ENCODE results near the gene MEPE. TPM values are rescaled to one million over a fixed set of nuclear protein-coding genes. Genes with fewer than 3 reads are reported as not detected.

MEPE gene
- total RNA-seq, 1 experiment from 2014 or later: not detected

GRCh38 chr4:87811977-87812376 is 20.8 kb upstream of the MEPE start:
- H3K36me3 ChIP-seq (ENCODE audit: control insufficient read depth, insufficient read depth, low read length): no peaks in the 10 kb centered on the region
- H3K27ac ChIP-seq (ENCODE audit: low read length): no peak overlapping the region
- no peak for ATAC-seq
- no TSS peak for BruUV-seq (replicated peaks)
- no peaks in the 10 kb centered on the region for H3K4me1 ChIP-seq (ENCODE audit: control insufficient read depth, insufficient read depth, low read length)
- H3K27me3 ChIP-seq (ENCODE audit: control insufficient read depth, insufficient read depth, low read length): no peaks in the 10 kb centered on the region; the same call in 1 of the 2 replicates
- intact Hi-C loops (cut with micrococcal nuclease; ENCODE audit: unreplicated experiment): no loop called here
- ChIA-PET CTCF (no interaction called here), POLR2A (no interaction called here)
- no peak overlapping the region for H3K4me3 ChIP-seq (ENCODE audit: low read depth in 2 of 2, low read length in 2 of 2)
- H3K9me3 ChIP-seq (ENCODE audit: control insufficient read depth, insufficient read depth, low read depth, low read length): no peaks in the 10 kb centered on the region
- no peak for DNase-seq (ENCODE audit: low read depth, low spot score)
- TF ChIP-seq REST (IDR thresholded peaks at IDR 0.05; ENCODE audit: insufficient read depth in 1 of 2, low read depth in 2 of 2, low read length in 1 of 2) (no peak), SIN3A (IDR thresholded peaks at IDR 0.05; ENCODE audit: borderline replicate concordance, insufficient read depth, low read depth, low read length) (no peak), POLR2AphosphoS5 (IDR thresholded peaks at IDR 0.05; ENCODE audit: low read depth, low read length) (no peak), TCF7L2 (IDR thresholded peaks at IDR 0.05; ENCODE audit: low read depth, low read length) (no peak), CTCF (IDR thresholded peaks at IDR 0.05) (no peak)
- in situ Hi-C loops (cut with HindIII; ENCODE audit: low pct_unique_long_range_greater_than_20kb, low sequenced_read_pairs): no loop called here

GRCh38 chr4:87819281-87819919 is 13.4 kb upstream of the MEPE start:
- intact Hi-C loops (cut with micrococcal nuclease; ENCODE audit: unreplicated experiment): no loop called here
- BruUV-seq (replicated peaks): no TSS peak
- TF ChIP-seq SIN3A (IDR thresholded peaks at IDR 0.05; ENCODE audit: borderline replicate concordance, insufficient read depth, low read depth, low read length) (no peak), POLR2AphosphoS5 (IDR thresholded peaks at IDR 0.05; ENCODE audit: low read depth, low read length) (no peak), CTCF (IDR thresholded peaks at IDR 0.05) (no peak), REST (IDR thresholded peaks at IDR 0.05; ENCODE audit: insufficient read depth in 1 of 2, low read depth in 2 of 2, low read length in 1 of 2) (no peak), TCF7L2 (IDR thresholded peaks at IDR 0.05; ENCODE audit: low read depth, low read length) (no peak)
- DNase-seq (ENCODE audit: low read depth, low spot score): no peak
- Histone ChIP-seq H3K36me3 (ENCODE audit: control insufficient read depth, insufficient read depth, low read length) (no peaks in the 10 kb centered on the region), H3K27ac (ENCODE audit: low read length) (no peak overlapping the region), H3K4me3 (ENCODE audit: low read depth in 2 of 2, low read length in 2 of 2) (no peak overlapping the region), H3K27me3 (ENCODE audit: control insufficient read depth, insufficient read depth, low read length) (no peaks in the 10 kb centered on the region), H3K4me1 (ENCODE audit: control insufficient read depth, insufficient read depth, low read length) (no peaks in the 10 kb centered on the region), H3K9me3 (ENCODE audit: control insufficient read depth, insufficient read depth, low read depth, low read length) (no peaks in the 10 kb centered on the region)
- in situ Hi-C loops (cut with HindIII; ENCODE audit: low pct_unique_long_range_greater_than_20kb, low sequenced_read_pairs): no loop called here
- ChIA-PET POLR2A (no interaction called here), CTCF (no interaction called here)
- no peak for ATAC-seq

Measured in Panc1 (cell line).